Upper lobe of left lung (tissue), 4 donors: ENCODE results near the gene MYL4.

Experiments used
- EP300 ChIP-seq, 4 donors: sonication (generic); formaldehyde crosslinking; IDR thresholded peaks; one replicate each; pipeline ENCODE4 v1.5.1; 2017; ENCODE audit warnings: antibody characterized with exemption in 4 of 4, control low read depth in 2 of 4
- POLR2A ChIP-seq, 4 donors: fragments of 450-650 bp; IDR thresholded peaks; one replicate each; pipeline ENCODE4 v1.5.1; 2016 to 2017; ENCODE audit warnings: antibody characterized with exemption in 4 of 4, mild to moderate bottlenecking in 2 of 4
- POLR2AphosphoS5 ChIP-seq, 2 donors: sonication (generic); formaldehyde crosslinking; IDR thresholded peaks; one replicate each; pipeline ENCODE4 v1.5.1; 2017; ENCODE audit warnings: antibody characterized with exemption in 2 of 2
- TF ChIP-seq, protein P1 (sequence below), 6 experiments: fragments of 450-650 bp in 4 of 6; fragments of 200-600 bp in 2 of 6; sonication (generic) in 2 of 6; IDR thresholded peaks; one replicate each; pipeline ENCODE4 v1.5.1; 2016 to 2019; ENCODE audit warnings: antibody characterized with exemption in 6 of 6

DNA sequence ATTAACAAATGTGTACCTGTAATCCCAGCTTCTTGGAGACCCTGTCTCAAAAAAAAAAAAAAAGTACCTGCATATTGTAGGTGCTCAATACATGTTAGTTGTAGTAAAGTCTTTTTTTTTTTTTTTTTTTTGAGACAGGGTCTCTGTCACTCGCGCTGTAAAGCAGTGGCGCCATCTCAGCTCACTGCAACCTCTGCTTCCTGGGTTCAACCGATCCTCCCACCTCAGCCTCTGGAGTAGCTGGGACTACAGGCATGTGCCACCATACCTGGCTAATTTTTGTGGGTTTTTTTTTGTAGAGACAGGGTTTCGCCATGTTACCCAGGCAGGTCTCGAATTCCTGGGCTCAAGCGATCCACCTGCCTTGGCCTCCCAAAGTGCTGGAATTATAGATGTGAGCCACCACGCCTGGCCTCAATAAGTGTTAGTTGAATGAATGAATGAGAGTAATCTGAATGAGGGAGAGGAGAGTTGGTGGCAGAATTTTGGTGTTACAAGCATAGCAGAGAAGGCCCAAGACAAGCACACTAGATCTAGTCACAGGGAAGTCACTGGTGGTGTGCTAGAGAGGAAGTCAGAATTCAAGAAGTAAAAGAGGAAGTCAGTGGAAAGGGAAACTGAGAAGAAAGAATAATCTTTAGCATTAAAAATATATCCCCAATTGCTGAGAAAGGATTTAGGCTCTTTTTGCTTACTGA lies 9.4 kb upstream of the MYL4 start:
- TF ChIP-seq, protein P1, sequence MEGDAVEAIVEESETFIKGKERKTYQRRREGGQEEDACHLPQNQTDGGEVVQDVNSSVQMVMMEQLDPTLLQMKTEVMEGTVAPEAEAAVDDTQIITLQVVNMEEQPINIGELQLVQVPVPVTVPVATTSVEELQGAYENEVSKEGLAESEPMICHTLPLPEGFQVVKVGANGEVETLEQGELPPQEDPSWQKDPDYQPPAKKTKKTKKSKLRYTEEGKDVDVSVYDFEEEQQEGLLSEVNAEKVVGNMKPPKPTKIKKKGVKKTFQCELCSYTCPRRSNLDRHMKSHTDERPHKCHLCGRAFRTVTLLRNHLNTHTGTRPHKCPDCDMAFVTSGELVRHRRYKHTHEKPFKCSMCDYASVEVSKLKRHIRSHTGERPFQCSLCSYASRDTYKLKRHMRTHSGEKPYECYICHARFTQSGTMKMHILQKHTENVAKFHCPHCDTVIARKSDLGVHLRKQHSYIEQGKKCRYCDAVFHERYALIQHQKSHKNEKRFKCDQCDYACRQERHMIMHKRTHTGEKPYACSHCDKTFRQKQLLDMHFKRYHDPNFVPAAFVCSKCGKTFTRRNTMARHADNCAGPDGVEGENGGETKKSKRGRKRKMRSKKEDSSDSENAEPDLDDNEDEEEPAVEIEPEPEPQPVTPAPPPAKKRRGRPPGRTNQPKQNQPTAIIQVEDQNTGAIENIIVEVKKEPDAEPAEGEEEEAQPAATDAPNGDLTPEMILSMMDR (IDR thresholded peaks at IDR 0.05) = no peak
- TF ChIP-seq EP300 (IDR thresholded peaks at IDR 0.05) (no peak), POLR2A (IDR thresholded peaks at IDR 0.05) (no peak), POLR2AphosphoS5 (IDR thresholded peaks at IDR 0.05) (no peak)
